Left ventricle myocardium superior (tissue), 1 donor: Measurements from ENCODE around the gene ANO9. TPM values are rescaled to one million over a fixed set of nuclear protein-coding genes. Genes with fewer than 3 reads are reported as not detected.
A peak's percentile ranks its signal among the peaks of the same experiment; 100 is the strongest.
"Not testable (repeated sequence)": the region's sequence is repeated elsewhere in the genome, so short reads cannot be mapped to it uniquely, and the experiment has no call there.

ENCODE experiments used
- ATAC-seq: fragments of 200-7000 bp; cut with Tn5 transposase; one replicate; pipeline ENCODE4 v1.9.1; 2020; ENCODE audit warnings: mild to moderate bottlenecking, moderate library complexity
- DNase-seq: peaks from one replicate; pipeline ENCODE4 v3.0.0-alpha.2; 2020
- intact Hi-C: fragments of 100-400 bp; cut with micrococcal nuclease; formaldehyde crosslinking; loops from one replicate; pipeline ENCODE4 v1.11.0; 2022
- total RNA-seq: library from RNA; stranded (reverse); fragmentation: NEBNext Ultra II Directional; extraction: Animal tissue kit (Norgen Biotek cat#: 25700); gene quantifications from one replicate; pipeline ENCODE4 v1.2.1, GENCODE V29; 2021
- donor health status: DM: no; HTN: yes; CAD: no; lungs with severe emphysema.

Gene ANO9
- total RNA-seq, 1 donor from 2014 or later: 1.3 TPM

DNA sequence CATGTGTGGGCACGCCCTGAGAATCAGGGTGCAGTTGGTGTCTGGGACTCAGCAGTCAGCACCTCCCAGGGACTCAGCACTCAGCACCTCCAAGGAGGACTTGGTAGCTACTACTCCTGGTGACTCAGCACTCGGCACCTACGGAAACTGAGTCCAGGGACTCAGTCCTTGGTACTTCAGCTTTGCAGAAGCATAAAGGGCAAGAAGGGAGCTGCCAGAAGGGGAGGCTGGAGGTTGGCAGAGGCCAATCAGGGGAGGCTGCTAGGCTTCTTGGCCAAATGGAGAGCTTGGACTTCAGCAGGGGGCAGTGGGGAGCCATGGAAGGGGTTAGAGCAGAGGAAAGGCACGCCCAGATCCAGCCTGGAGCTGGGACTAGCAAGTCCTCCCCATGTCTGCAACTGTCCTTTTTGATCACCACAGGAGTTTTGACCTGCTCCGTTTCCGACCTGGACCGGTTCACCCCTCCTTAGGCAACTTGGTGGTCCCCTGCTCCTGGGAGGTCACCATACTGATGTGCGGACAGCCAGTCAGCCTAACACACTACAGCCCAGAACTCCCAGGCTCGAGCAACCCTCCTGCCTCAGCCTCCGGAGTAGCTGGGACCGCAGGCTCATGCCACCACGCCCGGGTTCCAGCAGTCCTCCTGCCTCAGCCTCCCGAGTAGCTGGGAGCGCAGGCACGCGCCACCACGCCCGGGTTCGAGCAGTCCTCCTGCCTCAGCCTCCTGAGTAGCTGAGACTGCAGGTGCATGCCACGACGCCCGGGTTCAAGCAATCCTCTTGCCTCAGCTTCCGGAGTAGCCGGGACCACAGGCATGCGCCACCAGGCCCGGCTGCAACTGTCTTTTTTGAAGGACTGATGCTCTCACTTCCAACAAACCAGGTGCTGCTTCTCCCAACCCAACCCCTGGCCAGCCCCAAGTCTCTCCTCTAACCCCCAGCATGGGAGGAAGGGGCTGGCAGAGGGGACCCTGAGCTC lies 1.5 kb downstream of the ANO9 start:
- ATAC-seq: peak; percentile 35
- peak; percentile 45 for DNase-seq
- intact Hi-C loops: no loop called here

- intact Hi-C loops: no loop called here
- ATAC-seq (no peak), DNase-seq (peak; percentile 17)
Measured at GRCh38 chr11:439315-440064, 2.3 kb downstream of the ANO9 start.

- intact Hi-C loops: no loop called here
- no peak for ATAC-seq
- peak; percentile 21 for DNase-seq
Measured at GRCh38 chr11:438101-438844, 3.5 kb downstream of the ANO9 start.

DNA sequence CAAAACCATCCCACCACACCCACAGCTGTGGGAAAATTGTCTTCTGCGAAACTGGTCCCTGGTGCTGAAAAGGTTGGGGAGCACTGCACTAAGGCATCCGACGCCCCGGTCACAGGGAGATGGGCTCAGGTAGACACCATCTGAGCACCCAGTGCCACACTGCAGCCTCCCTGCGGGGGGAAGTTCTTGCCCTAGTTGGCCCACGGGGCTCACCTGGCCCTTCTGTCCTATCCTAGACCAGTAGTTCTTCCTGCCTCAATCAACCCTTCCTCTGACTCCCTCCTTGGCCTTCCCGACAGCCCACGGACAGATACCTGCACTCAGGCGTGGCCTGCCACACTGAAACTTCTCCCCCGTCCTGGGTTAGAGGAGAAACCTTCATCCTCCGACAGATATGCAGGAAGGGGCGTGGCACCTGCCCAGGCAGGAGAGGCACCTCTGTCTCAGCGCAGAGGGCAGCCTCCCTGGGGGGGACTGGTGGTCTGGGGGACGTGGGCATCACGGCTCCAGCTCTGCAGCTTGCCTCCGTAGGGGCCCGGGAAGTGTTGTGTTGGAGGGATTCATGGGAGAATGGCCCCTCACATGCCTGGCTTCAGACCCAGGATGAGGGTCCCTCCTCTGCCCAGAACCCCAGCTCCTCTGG lies 4.5 kb downstream of the ANO9 start:
- no peak for ATAC-seq
- peak; percentile 21 for DNase-seq
- intact Hi-C loops: no loop called here

GRCh38 chr11:434999-435740 lies 6.6 kb downstream of the ANO9 start:
- ATAC-seq, intact Hi-C loops, DNase-seq: not testable (repeated sequence)

- DNase-seq (peak; percentile 15), ATAC-seq (no peak)
- intact Hi-C loops: no loop called here
Measured at GRCh38 chr11:434496-434895, 7.3 kb downstream of the ANO9 start.

DNA sequence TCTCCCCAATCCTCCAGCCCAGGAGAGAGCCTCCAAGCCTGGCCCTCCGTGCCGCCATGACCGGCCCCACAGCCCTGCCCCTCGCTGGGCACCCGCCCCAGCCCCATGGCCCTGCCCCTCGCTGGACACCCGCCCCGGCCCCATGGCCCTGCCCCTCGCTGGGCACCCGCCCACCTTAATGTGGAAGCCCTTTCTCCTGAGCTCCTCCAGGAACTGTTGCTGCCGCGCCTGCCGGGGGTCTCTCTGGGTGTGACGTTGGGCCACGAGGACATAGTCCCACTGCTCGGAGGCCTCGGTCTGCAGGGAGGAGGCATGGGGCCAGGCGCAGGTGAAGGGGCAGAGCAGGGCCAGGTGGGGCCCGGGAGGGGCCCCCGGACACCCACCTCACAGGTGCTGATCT lies 8.2 kb downstream of the ANO9 start:
- intact Hi-C loops: no loop called here
- DNase-seq (peak; percentile 15), ATAC-seq (no peak)

DNA sequence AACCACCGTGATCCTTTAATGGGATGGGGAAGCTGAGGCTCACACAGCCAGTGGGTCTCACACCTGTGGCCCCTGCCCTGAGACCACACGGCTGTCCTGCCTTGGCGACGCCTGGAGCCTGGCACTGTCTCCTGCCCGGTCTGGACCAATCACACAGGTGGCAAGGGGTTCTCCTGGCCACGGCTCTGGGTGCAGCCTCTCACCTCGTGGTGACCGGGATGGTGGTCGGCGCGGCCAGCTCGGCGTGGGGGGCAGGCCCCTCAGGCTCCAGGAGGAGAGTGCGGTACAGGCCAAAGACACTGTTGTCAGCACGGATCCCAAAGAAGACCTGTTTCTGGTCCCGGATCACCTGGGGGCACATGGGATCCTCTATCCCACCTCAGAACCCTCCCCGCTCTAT lies 8.7 kb downstream of the ANO9 start:
- ATAC-seq (no peak), DNase-seq (peak; percentile 16)
- intact Hi-C loops: no loop called here

GRCh38 chr11:432501-433100 lies 9.2 kb downstream of the ANO9 start:
- ATAC-seq (no peak), DNase-seq (peak; percentile 25)

GRCh38 chr11:431921-432320 lies 9.9 kb downstream of the ANO9 start:
- DNase-seq (peak; percentile 24), ATAC-seq (no peak)
- intact Hi-C loops: no loop called here

More at GRCh38 chr11:432501-433100, 9.2 kb downstream of the ANO9 start:
- intact Hi-C loops: no loop called here

- no peak for ATAC-seq
- peak; percentile 19 for DNase-seq
- intact Hi-C loops: no loop called here
Measured at GRCh38 chr11:429931-430456, 11.8 kb downstream of the ANO9 start.

- DNase-seq (peak; percentile 19), ATAC-seq (no peak)
- intact Hi-C loops: no loop called here
Measured at GRCh38 chr11:429391-429790, 12.4 kb downstream of the ANO9 start.

GRCh38 chr11:428295-428694 lies 13.5 kb downstream of the ANO9 start:
- ATAC-seq (no peak), DNase-seq (peak; percentile 13)
- intact Hi-C loops: no loop called here

GRCh38 chr11:426851-427250 lies 15.0 kb downstream of the ANO9 start:
- DNase-seq: peak; percentile 9
- intact Hi-C loops: no loop called here
- no peak for ATAC-seq

- DNase-seq: no peak
- intact Hi-C loops: no loop called here
- ATAC-seq: no peak
Measured at GRCh38 chr11:425301-425700, 16.5 kb downstream of the ANO9 start.

DNA sequence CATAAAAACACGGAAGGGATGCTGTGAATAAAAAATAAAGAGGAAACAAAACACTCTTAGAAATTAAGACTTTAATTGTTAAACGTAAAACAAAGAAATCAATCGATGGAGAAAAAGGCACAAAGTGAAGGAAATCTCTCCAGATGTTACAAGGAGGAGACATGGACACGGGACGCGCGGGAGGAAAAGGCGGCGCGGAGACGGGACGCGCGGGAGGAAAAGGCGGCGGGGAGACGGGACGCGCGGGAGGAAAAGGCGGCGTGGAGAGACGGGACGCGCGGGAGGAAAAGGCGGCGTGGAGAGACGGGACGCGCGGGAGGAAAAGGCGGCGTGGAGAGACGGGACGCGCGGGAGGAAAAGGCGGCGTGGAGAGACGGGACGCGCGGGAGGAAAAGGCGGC lies 17.0 kb downstream of the ANO9 start:
- intact Hi-C loops, DNase-seq, ATAC-seq: not testable (repeated sequence)

GRCh38 chr11:424232-424631 lies 17.6 kb downstream of the ANO9 start:
- ATAC-seq (no peak), DNase-seq (no peak)
- intact Hi-C loops: no loop called here

DNA sequence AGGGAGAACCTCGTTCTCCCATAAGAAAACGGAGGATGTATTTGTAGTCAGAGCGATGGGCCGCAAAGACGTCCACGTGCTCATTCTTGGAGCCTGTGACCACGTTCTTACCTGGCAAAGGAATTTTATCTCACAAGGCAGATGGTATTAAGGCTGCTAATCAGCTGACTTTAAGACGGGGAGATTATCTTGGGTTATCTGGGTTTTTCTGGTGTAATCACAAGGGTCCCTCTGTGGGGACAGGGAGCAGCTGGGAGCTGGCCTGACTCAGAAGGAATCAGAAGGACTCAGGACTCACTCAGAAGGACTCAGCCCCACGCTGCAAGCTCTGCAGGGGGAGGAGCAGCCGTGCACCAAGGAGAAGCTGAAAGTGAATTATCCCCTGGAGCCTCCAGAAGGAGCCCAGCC lies 19.6 kb downstream of the ANO9 start:
- intact Hi-C loops: no loop called here
- DNase-seq (peak; percentile 3), ATAC-seq (no peak)
